Activated naive CD8-positive, alpha-beta T cell treated with anti-CD3 and anti-CD28 coated beads, Interleukin-2, amount 50 U/mL, for 24 hours (primary cell): Measurements from ENCODE around the gene TRAIP.
"Not testable (repeated sequence)": the region's sequence is repeated elsewhere in the genome, so short reads cannot be mapped to it uniquely, and the experiment has no call there.

Experiments used
- ATAC-seq: fragments of 150-1000 bp; cut with Tn5 transposase; one replicate; pipeline ENCODE4 v1.10.0; 2021
- DNase-seq: peaks from one replicate; pipeline ENCODE4 v3.0.0; 2021
- H3K27ac Mint-ChIP-seq: one replicate; pipeline ENCODE4 v1.8.0; 2021; ENCODE audit warnings: mild to moderate bottlenecking, mixed read lengths
- H3K27me3 Mint-ChIP-seq: one replicate; pipeline ENCODE4 v1.8.0; 2021; ENCODE audit warnings: mixed read lengths
- H3K36me3 Mint-ChIP-seq: one replicate; pipeline ENCODE4 v1.8.0; 2021; ENCODE audit warnings: low read depth, mixed read lengths
- H3K4me1 Mint-ChIP-seq: one replicate; pipeline ENCODE4 v1.8.0; 2021; ENCODE audit warnings: mixed read lengths
- H3K4me3 Mint-ChIP-seq: one replicate; pipeline ENCODE4 v1.8.0; 2021; ENCODE audit warnings: mild to moderate bottlenecking, moderate library complexity, mixed read lengths
- H3K9me3 Mint-ChIP-seq: one replicate; pipeline ENCODE4 v1.8.0; 2021; ENCODE audit warnings: mixed read lengths

Gene TRAIP

DNA sequence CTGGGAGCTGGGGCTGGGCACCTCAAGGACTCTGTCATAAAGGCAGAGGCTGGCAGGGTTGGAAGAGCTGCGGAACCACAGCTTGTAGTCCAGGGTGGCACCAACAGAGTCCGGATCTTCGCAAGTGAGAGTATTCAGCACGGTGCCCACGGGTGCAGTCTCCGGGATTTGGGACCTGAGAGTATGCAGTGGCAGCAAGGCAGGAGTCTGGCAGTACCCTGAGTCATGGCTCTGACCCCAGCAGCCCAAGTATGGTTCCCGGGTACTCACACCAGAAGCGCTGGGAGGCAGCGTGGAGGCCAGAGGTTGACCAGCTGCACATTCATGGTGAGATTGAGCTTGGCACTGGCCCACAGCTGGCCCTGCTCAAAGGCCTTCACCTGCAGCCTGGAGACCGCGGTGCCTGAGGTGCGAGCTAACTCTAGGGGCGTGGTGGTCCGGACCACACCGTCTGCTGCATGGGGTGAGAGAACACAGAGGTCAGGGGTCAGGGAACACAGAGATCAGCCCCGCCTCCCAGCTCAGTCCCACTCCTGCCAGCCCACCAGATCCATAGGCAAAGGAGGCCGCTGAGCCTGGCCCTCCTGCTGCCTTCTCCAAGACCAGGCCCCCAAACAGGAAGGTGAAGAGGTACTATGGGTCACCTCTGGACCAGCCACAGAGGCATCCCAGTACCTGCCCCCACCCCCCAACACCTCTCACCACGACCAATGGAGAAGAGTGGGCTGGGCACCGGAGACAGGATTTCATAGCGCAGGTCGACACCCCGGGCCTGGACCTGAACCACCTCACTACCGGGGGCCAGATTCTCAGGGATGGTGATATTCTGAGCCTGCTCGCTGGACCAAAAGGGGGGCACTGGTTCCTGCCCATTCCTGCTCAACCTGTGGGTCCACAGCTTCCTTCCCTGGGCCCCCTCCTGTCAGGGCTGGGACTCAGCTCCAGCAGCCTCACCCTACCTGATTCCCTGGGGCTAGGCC, 61.1 kb downstream of the TRAIP start:
- no peak for ATAC-seq
- no peaks in the 10 kb centered on the region for H3K4me1 Mint-ChIP-seq

DNA sequence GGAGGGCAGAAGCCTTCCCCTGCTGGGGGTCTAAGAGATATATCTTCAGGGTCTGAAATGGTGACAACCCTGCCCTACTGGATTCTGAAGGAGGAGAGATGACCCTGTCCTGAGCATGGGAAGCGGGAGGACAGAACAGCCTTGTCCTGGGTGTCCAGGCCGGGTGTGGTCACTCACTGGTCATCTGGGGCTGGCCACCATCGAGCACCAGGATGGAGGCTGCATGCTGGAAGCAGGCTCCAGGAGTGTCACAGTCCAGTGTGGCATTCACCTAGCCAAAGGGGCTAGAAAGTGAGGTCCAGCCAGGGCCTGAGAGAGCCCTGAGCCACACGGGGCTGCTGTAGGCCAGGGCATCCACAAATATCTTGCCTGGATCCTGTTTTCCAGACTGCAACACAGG, 61.9 kb downstream of the TRAIP start:
- H3K4me3 Mint-ChIP-seq = no peak overlapping the region
- ATAC-seq = no peak

More for the DNA sequence above, 61.1 kb downstream of the TRAIP start:
- no peak overlapping the region for H3K27ac Mint-ChIP-seq
- H3K27me3 Mint-ChIP-seq = peaks cover 3% of the 10 kb centered on the region
- no peaks in the 10 kb centered on the region for H3K9me3 Mint-ChIP-seq
- no peak overlapping the region for H3K4me3 Mint-ChIP-seq
- no peak for DNase-seq
- H3K36me3 Mint-ChIP-seq = no peaks in the 10 kb centered on the region

DNA sequence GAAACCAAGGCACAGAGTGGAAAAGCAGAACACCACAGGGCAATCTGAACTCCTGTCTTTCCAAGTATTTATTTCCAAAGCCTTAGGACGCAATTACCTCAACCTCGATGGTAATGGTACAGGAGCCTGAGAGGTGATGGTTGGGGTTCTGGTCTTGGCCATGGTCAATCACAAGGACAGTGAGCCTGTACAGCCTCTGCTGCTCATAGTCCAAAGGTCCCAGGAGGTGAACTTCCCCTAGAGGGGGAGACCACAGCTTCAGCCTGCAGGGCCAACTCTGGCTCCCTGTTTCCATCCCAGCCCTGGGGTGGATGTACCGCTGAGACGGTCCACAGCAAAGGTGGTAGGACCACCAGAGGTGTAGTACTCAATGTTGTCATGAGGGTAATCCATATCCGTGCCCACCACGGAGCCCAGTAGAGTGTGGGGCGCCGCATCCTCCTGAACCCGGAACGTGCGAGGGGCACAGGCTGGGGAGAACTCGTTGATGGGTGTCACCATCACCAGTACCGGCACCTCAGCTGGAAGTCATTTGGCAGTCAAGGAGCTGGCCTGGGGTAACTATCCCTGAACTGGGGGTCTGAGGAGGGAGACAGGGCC, 62.8 kb downstream of the TRAIP start:
- Mint-ChIP-seq H3K4me3 (no peak overlapping the region), H3K4me1 (peaks cover 2% of the 10 kb centered on the region), H3K36me3 (no peaks in the 10 kb centered on the region)

More for the DNA sequence above, 61.9 kb downstream of the TRAIP start:
- DNase-seq = no peak
- H3K36me3 Mint-ChIP-seq = no peaks in the 10 kb centered on the region
- peaks cover 2% of the 10 kb centered on the region for H3K4me1 Mint-ChIP-seq
- H3K27ac Mint-ChIP-seq = no peak overlapping the region
- H3K9me3 Mint-ChIP-seq = no peaks in the 10 kb centered on the region
- no peaks in the 10 kb centered on the region for H3K27me3 Mint-ChIP-seq

DNA sequence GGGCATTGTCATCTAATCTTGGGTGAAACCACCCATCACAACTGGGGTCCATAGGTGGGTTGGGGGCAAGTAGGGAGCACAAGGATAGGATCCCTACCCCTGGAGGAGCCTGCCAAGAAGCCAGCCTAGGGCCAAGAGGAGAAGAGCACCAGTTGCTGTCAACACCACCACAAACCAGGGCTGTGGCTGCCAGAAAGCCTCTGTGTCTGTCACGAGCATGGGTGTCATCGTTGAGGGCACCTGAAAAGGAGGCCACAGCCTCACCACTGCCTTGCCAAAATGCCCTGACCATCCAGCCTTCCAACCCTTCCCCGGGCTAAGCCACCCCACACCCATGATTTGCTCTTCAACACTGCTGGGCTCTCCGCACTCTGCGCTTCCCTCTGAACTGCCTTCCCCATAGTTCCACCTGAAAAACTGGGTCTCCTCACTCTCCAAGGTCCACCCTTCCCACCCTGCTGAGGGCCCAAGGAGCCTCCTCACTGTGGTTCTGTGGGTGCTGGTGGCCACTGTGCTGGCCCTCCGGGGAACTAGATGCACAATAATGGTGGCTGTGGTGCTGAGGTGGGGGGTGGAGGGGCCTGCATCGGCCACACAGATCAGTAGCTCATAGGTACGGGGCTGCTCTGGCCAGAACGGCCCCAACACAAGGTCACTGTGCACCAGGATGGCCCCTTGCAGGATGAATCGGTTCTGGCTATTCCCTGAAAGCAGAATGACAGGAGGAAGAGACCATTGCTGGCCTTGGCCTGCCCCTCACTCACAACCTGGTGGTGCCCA, 63.8 kb downstream of the TRAIP start:
- Mint-ChIP-seq H3K27me3 (no peaks in the 10 kb centered on the region), H3K4me3 (no peak overlapping the region), H3K9me3 (no peaks in the 10 kb centered on the region), H3K4me1 (peaks cover 2% of the 10 kb centered on the region), H3K27ac (no peak overlapping the region), H3K36me3 (no peaks in the 10 kb centered on the region)
- DNase-seq (no peak), ATAC-seq (no peak)

More for the DNA sequence above, 62.8 kb downstream of the TRAIP start:
- H3K27me3 Mint-ChIP-seq = no peaks in the 10 kb centered on the region
- H3K27ac Mint-ChIP-seq = no peak overlapping the region
- no peaks in the 10 kb centered on the region for H3K9me3 Mint-ChIP-seq
- DNase-seq (no peak), ATAC-seq (no peak)

DNA sequence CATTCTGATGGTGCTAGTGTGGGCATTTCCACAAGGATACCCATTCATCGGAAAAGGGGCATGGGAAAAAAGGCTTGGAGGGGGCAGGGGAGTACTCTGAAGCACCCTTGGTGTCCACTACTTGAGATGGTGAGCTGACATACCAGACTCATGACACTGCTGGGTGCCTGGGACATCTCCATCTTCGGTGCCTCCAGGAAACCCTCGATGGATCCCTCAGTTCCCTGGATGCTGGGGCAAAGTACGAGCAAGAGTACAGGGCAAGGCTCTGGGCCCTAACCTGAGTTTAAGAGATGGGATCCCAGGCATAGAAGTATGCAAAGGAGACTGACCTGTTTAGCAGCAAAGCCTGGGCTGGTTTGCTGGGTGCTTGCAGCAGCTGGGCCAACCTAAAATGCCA, 64.8 kb downstream of the TRAIP start:
- DNase-seq (no peak), ATAC-seq (no peak)
- Mint-ChIP-seq H3K27me3 (no peaks in the 10 kb centered on the region), H3K4me1 (peaks cover 10% of the 10 kb centered on the region), H3K27ac (no peak overlapping the region), H3K4me3 (no peak overlapping the region), H3K36me3 (no peaks in the 10 kb centered on the region), H3K9me3 (no peaks in the 10 kb centered on the region)

DNA sequence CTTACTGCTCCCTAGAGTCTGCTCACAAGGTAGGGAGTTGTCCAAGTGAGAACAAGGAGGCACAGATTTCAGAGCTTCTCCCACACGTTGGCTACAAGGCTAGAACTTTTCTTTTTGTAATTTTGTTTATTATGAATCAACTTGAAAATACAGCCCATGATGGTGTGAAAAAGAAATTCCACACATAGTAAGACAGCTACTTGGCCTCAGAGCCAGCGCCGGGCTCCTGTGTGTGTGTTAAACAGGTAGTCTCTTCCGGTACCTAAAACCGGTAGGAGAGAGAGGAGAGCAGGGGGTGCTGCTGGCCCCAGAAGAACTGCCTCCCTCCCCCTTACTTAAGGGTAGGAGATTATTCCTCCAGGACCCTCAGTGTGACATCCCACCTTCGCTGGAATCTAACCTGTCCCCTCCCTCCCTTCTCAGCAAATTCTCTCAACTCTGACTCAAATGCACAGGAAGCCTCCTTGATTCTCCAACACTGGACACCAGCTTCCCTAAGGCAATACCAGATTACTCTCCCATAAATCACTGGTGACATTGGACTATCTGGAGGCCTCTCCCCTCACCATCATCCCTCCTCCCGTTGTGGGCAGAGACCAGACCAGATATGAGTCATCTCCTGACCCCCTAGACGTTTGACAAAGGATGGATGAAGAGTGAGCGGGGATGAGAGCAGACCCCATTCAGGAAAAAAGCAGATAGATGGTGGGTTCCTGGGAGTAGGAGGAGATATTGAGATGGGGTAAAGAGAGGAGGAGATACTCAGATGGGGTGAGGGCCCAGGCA, 65.5 kb downstream of the TRAIP start:
- Mint-ChIP-seq H3K4me3 (no peak overlapping the region), H3K27ac (no peak overlapping the region), H3K9me3 (no peaks in the 10 kb centered on the region), H3K36me3 (no peaks in the 10 kb centered on the region), H3K27me3 (no peaks in the 10 kb centered on the region), H3K4me1 (peaks cover 11% of the 10 kb centered on the region)
- ATAC-seq (no peak), DNase-seq (no peak)

DNA sequence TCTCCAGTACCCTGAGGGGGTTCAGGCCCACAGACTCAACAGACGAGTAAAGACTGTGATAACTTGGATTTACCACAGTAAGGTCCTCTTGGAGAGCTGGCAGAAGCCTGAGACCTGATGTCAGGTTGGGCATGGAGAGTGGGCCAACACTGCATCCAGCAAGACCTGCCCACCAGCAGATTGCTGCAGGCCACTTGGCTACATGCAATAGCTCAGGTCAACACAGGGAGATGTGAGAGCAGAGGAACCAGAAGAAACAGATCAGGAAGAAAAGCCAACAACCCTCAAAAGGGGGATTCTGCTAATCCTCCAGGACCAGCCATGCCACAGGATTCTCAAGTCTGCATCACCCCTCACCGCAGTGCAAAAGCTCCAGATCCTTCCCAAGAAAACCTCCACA, 68.3 kb downstream of the TRAIP start:
- H3K27me3 Mint-ChIP-seq = no peaks in the 10 kb centered on the region
- no peak overlapping the region for H3K4me3 Mint-ChIP-seq
- H3K9me3 Mint-ChIP-seq = no peaks in the 10 kb centered on the region
- peaks cover 32% of the 10 kb centered on the region for H3K4me1 Mint-ChIP-seq
- ATAC-seq (no peak), DNase-seq (no peak)
- H3K36me3 Mint-ChIP-seq = peaks cover 8% of the 10 kb centered on the region
- H3K27ac Mint-ChIP-seq = no peak overlapping the region

DNA sequence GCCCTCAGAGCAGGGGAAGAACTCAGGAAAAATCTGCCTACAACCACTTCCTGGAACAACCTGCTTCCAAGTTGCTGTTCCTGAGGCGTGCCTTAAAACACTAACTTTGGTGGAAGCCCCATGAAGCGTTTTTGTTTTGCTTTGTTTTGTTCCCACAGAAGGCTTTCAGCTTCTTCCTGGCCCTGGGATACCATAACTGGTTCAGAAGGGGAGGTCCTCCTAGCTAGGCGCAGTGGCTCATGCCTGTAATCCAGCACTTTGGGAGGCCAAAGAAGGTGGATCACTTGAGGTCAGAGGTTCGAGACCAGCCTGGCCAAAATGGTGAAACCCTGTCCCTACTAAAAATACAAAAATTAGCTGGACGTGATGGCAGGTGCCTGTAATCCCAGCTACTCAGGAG, 68.8 kb downstream of the TRAIP start:
- ATAC-seq = no peak
- Mint-ChIP-seq H3K36me3 (peaks cover 8% of the 10 kb centered on the region), H3K9me3 (no peaks in the 10 kb centered on the region), H3K27ac (peak overlapping the region; percentile 94), H3K27me3 (no peaks in the 10 kb centered on the region), H3K4me1 (peaks cover 32% of the 10 kb centered on the region), H3K4me3 (peak overlapping the region; percentile 87)
- no peak for DNase-seq

DNA sequence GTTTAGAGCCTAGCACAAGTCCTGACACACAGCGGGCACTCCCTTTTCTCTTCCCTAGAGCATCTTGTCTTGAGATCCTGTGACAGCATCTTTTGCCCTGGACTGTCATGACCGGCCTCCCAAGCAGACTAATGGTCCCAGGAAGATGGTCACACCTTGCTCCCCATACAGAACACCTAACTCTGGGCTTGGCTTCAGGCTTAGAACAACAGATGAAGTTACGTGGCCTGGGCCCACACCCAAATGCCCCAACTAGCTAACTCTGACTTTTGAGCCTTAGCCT, 69.2 kb downstream of the TRAIP start:
- ATAC-seq = no peak
- Mint-ChIP-seq H3K4me1 (peaks cover 36% of the 10 kb centered on the region), H3K4me3 (peak overlapping the region; percentile 87), H3K36me3 (peaks cover 10% of the 10 kb centered on the region), H3K27me3 (no peaks in the 10 kb centered on the region), H3K27ac (peak overlapping the region; percentile 94), H3K9me3 (no peaks in the 10 kb centered on the region)
- DNase-seq = no peak

DNA sequence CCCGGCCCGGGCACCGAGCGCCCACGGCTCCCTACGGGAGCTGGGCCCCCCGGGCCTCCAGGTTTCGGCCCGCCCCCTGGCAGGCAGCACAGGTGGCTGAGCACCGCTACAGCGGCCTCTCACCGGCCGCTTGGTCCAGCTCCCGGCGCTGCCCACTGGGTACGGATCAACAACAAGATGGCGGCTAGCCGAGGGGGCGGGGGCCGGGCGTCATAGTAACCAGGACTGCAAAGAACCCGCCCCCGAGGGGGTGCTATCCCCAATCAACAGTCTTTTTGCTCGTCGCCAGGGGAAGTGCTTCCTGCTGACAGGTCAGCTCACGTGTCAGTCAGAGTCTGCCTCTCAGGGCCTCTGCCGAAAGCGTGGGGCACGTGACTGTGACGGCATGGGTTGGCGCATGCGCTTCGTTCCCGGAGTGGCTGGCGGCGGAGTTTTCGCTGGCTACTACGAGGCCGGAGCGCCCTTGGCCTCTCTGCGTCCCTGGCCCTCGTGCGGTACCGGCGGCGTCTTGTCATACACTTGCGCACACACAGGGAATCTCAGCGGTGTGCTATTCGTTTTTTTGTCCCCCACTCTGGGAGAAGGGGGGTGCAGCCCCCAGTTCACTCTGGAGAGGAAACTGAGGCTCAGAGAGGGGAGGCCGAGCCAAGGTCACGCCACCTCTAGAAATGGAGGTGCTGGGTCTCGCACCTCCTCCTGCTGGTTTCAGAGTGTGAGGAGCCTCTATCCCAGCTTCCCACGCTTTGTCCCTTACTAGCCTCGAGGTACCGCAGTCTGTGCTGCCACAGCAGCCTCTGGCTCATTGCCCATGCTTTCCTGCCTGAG, 69.8 kb downstream of the TRAIP start, which contains the start of gene IP6K1:
Gene IP6K1 (minus strand): TSS at position 186 of the 825 bp plus-strand sequence. CDS start 38,502 bp downstream, outside the sequence.
- H3K4me1 Mint-ChIP-seq = peaks cover 37% of the 10 kb centered on the region
- H3K27ac Mint-ChIP-seq = peak within 1 kb of the TSS; percentile 94
- peak within 1 kb of the TSS; percentile 87 for H3K4me3 Mint-ChIP-seq
- no peaks in the 10 kb centered on the region for H3K27me3 Mint-ChIP-seq
- peak; percentile 100 for ATAC-seq
- peaks cover 11% of the 10 kb centered on the region for H3K36me3 Mint-ChIP-seq
- H3K9me3 Mint-ChIP-seq = no peaks in the 10 kb centered on the region
- DNase-seq = peak; percentile 99

DNA sequence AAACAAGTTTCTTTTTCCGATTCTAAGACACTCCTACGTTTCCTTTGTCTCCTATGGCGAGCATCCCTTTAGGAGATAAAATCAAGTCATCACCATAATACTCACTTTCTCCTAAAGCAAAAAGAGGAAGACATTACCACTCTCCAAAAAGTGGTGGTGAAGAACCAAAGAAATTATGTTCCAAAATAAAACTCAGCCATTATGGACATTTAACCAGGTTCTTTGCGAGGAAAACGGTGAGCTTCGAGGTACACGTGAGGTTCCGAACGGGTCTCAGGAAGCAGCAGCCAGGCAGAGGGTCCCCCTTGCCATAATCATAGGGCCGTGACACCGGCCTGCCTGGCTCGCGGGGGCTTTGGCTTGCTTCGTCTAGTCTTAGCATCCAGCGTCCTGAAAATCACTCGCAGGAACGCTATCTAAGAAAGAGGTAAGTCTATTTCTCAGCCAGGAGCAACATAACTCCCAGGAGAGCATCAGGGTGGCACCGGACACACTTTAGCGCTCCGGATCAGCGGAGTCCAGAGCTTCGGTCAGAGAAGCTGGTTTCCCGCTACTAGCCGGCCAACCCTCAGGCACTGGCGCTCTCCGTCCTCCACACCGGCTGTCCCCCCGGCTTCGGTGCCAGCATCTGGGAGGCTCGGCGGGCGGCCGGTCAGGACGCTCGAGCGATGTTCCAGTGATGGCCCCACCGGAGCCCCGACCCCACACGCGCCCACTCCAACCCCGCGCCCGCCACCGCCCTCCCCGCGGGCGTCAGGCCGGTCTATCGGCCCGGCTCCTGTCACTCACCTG, 70.6 kb downstream of the TRAIP start:
- DNase-seq (peak; percentile 38), ATAC-seq (peak; percentile 34)
- H3K4me1 Mint-ChIP-seq = peaks cover 42% of the 10 kb centered on the region

DNA sequence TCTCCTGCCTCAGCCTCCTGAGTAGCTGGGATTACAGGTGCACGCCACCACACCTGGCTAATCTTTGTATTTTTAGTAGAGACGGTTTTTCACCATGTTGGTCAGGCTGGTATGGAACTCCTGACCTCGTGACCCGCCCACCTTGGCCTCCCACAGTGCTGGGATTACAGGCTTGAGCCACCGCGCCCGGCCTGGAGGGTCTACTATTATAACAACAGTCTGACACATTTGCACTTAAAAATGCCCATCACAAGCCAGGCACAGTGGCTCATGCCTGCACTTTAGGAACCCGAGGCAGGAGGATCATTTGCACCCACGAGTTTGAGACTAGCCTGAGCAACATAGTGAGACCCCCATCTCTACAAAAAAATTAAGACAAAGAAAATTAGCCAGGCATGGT, 74.1 kb downstream of the TRAIP start:
- not testable (repeated sequence) for H3K27me3 Mint-ChIP-seq

More for the DNA sequence above, 70.6 kb downstream of the TRAIP start:
- H3K27me3 Mint-ChIP-seq = no peaks in the 10 kb centered on the region
- peak overlapping the region; percentile 87 for H3K4me3 Mint-ChIP-seq
- H3K9me3 Mint-ChIP-seq = no peaks in the 10 kb centered on the region
- H3K36me3 Mint-ChIP-seq = peaks cover 15% of the 10 kb centered on the region
- H3K27ac Mint-ChIP-seq = peak overlapping the region; percentile 79

More for the DNA sequence above, 74.1 kb downstream of the TRAIP start:
- ATAC-seq, H3K9me3 Mint-ChIP-seq, H3K4me3 Mint-ChIP-seq, DNase-seq, H3K27ac Mint-ChIP-seq: not testable (repeated sequence)
- H3K4me1 Mint-ChIP-seq = peaks cover 56% of the 10 kb centered on the region
- H3K36me3 Mint-ChIP-seq = peaks cover 27% of the 10 kb centered on the region
